ENCODE data around the gene NAA38. TPM values are rescaled to one million over a fixed set of nuclear protein-coding genes. Genes with fewer than 3 reads are reported as not detected.
A peak's percentile ranks its signal among the peaks of the same experiment; 100 is the strongest.

NAA38 gene
- total RNA-seq, 5 donors from 2014 or later (not counting 1 experiment from before 2014, with no cell fraction given), result 15.8 to 40.6 (median 33.6) TPM

DNA sequence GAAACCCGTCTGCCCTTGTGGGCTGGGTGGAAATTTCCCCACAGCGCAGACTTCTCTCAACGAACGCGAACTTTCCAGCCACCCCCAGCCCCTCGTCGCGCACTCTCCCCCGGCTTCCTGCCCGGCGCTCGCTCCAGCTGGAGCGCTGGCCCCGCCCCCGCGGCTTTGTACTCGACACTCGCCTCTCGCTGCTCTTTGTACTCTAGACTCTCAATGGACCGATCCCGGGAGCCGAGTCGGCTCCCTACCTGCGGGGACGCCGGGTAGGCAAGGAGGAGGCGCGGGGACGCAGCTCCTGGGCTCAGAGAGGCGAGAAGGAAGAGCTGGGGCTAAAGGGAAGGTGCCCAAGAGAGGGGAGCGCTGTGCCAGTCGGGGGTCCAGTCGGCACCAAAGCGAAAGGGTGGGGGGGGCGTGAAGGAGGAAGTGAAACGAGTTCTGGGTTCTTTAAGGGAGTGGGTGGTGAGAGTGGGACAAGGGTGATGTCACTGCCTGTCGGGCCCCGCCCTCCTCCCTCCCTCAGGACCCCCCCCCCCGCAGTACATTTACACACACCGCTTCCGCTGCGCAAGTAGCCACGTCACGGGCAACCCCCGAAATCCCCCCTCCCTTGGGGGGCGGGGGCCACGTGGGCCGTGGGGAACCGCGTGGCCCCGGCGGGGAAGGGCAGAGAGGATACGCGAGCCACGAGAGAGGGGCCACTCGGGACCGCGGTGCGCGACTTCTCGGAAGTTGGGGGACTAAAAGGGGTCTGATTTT, 13.6 kb downstream of the NAA38 start:
- H3K27ac ChIP-seq (ENCODE audit: low read length), result peak overlapping the region; percentile 100
- peak; percentile 60 to 97 (median 93) for DNase-seq
- Mint-ChIP-seq H3K4me1 (peaks cover 47 to 64% (median 58%) of the 10 kb centered on the region in 3 donors), H3K27me3 (no peaks in the 10 kb centered on the region), H3K36me3 (peaks cover 3% of the 10 kb centered on the region), H3K27ac (peak overlapping the region; percentile 96 to 98), H3K9me3 (no peaks in the 10 kb centered on the region), H3K4me3 (peak overlapping the region; percentile 87 to 100 (median 94))
- no peaks in the 10 kb centered on the region for H3K27me3 ChIP-seq (replicated peaks in 1 of 2; ENCODE audit: control insufficient read depth in 2 of 2, extremely low read depth in 1 of 2, insufficient read depth in 2 of 2, low read length in 1 of 2)
- 1% methylated on average over 25 of the region's 61 CpGs for WGBS (ENCODE audit: insufficient coverage)
- CTCF ChIA-PET, result interaction anchor here (0.6 to 0.7 kb wide), 2 partner anchors 9 to 20 kb away, joined by 3 read pairs; no protein-coding TSS in a partner anchor
- H3K4me3 ChIP-seq (ENCODE audit: control insufficient read depth in 1 of 2, extremely low read depth in 1 of 2, low read length in 1 of 2), result peak overlapping the region; percentile 87 to 91
- H3K36me3 ChIP-seq (ENCODE audit: control insufficient read depth in 2 of 2, extremely low read depth in 1 of 2, insufficient read depth in 1 of 2, low read length in 1 of 2), result peaks cover 3 to 36% of the 10 kb centered on the region in 2 donors
- no peaks in the 10 kb centered on the region for H3K9me3 ChIP-seq
- peak; percentile 35 to 44 (median 42) for ATAC-seq (replicated peaks in 1 of 4)
- POLR2A ChIA-PET, result interaction anchor here in 1 of 2 donors (0.8 to 1.8 kb wide), 3 partner anchors 9 to 13 kb away, joined by 3 to 7 read pairs (median 5); partner anchors contain the start of gene NAA38
- peaks cover 38 to 67% of the 10 kb centered on the region in 2 experiments for H3K4me1 ChIP-seq (ENCODE audit: control insufficient read depth in 1 of 2, extremely low read depth in 1 of 2, insufficient read depth in 2 of 2, low read length in 2 of 2)

DNA sequence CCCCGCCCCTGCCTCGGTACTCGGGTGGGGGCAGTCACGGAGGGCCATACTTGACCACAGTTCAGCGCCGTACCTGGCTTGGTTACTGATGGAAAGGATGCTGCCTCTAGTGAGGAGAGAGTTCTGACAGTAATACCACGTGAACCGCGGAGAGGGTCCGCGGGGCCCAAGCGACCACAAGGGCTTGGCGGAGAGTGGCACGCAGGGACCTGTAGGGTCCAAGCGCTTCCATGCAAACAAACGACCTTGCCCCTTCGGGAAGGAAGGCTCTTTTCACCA, 14.2 kb downstream of the NAA38 start:
- H3K4me1 Mint-ChIP-seq, result peaks cover 51 to 69% (median 62%) of the 10 kb centered on the region in 3 donors
- DNase-seq, result peak in 2 of 35 experiments; percentile 36 to 48

DNA sequence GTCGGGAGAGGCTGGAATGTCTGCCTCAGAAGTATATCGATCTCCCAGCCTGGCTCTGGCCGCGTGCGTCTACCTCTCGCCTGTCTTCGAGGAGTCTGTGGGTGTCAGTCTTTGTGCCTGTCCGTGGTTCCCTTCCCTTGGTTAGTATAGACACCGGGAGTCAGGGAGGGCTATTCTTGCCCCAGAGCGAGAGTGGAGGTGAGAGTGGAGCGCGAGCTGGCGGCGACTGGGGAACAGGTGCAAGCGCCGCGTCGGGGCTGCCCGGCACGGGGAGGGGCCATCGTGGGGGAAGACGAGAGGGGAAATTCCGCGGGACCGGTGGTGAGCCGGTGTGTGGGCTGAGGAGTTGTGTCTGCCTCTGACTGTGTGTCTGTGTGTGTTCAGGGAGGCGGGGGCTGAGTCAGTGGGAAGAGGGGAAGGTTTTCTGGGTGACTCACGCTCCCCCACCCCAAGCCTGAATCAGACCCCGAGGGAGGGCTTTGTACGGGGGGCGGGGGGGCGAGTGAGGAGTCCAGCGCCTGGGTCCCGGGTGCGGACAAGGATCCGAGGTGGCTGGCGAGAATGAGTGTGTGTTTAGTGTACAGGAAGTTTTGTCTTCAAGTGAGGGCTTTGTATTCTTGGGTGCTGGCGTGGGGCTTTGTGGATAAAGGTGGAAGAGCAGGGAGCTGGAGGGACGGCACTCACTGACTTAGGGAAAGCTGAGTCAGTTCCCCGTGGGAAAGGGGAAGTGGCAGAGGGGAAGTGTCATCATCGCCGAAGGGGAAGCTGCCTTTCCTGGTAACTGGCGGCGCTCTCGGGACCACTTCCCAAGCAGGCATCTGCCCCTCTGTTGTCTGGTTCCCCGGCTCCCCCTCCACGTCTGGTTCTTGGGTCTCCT, 14.7 kb downstream of the NAA38 start:
- peaks cover 3 to 28% of the 10 kb centered on the region in 2 donors for H3K36me3 ChIP-seq (ENCODE audit: control insufficient read depth in 2 of 2, extremely low read depth in 1 of 2, insufficient read depth in 1 of 2, low read length in 1 of 2)
- peak overlapping the region; percentile 86 to 91 for H3K4me3 ChIP-seq (ENCODE audit: control insufficient read depth in 1 of 2, extremely low read depth in 1 of 2, low read length in 1 of 2)
- H3K4me1 ChIP-seq (ENCODE audit: control insufficient read depth in 1 of 2, extremely low read depth in 1 of 2, insufficient read depth in 2 of 2, low read length in 2 of 2), result peaks cover 43 to 74% of the 10 kb centered on the region in 2 experiments
- H3K27ac ChIP-seq (ENCODE audit: low read length), result peak overlapping the region; percentile 100
- CTCF ChIA-PET, result interaction anchor here (0.6 to 0.7 kb wide), 2 partner anchors 8 to 19 kb away, joined by 3 read pairs; no protein-coding TSS in a partner anchor
- ATAC-seq (replicated peaks in 1 of 4), result peak; percentile 25 to 55 (median 32)
- peaks cover 3% of the 10 kb centered on the region for H3K36me3 Mint-ChIP-seq
- peaks cover 55 to 72% (median 65%) of the 10 kb centered on the region in 3 donors for H3K4me1 Mint-ChIP-seq
- no peaks in the 10 kb centered on the region for H3K27me3 ChIP-seq (replicated peaks in 1 of 2; ENCODE audit: control insufficient read depth in 2 of 2, extremely low read depth in 1 of 2, insufficient read depth in 2 of 2, low read length in 1 of 2)
- POLR2A ChIA-PET, result interaction anchor here in 1 of 2 donors (1.4 to 1.8 kb wide), 2 partner anchors 8 to 10 kb away, joined by 5 to 7 read pairs; no protein-coding TSS in a partner anchor
- H3K9me3 ChIP-seq, result no peaks in the 10 kb centered on the region
- no peaks in the 10 kb centered on the region for H3K9me3 Mint-ChIP-seq
- H3K27ac Mint-ChIP-seq, result peak overlapping the region; percentile 96 to 98
- H3K4me3 Mint-ChIP-seq, result peak overlapping the region; percentile 87 to 100 (median 94)
- H3K27me3 Mint-ChIP-seq, result no peaks in the 10 kb centered on the region
- peak; percentile 52 to 98 (median 95) for DNase-seq
- 0% methylated on average over 27 of the region's 47 CpGs for WGBS (ENCODE audit: insufficient coverage)

More for the DNA sequence above, 14.2 kb downstream of the NAA38 start:
- POLR2A ChIA-PET, result interaction anchor here in 1 of 2 donors (0.8 to 1.8 kb wide), 3 partner anchors 8 to 14 kb away, joined by 3 to 7 read pairs (median 5); partner anchors contain the start of gene NAA38
- H3K27me3 Mint-ChIP-seq, result no peaks in the 10 kb centered on the region
- no peaks in the 10 kb centered on the region for H3K9me3 ChIP-seq
- peak overlapping the region; percentile 86 to 91 for H3K4me3 ChIP-seq (ENCODE audit: control insufficient read depth in 1 of 2, extremely low read depth in 1 of 2, low read length in 1 of 2)
- peak overlapping the region; percentile 87 to 100 (median 94) for H3K4me3 Mint-ChIP-seq
- peak overlapping the region; percentile 96 to 98 for H3K27ac Mint-ChIP-seq
- no peaks in the 10 kb centered on the region for H3K9me3 Mint-ChIP-seq
- WGBS (ENCODE audit: insufficient coverage), result 0% methylated on average over 7 of the region's 17 CpGs
- CTCF ChIA-PET, result interaction anchor here (0.6 to 0.7 kb wide), 2 partner anchors 8 to 20 kb away, joined by 3 read pairs; no protein-coding TSS in a partner anchor
- peaks cover 3% of the 10 kb centered on the region for H3K36me3 Mint-ChIP-seq
- H3K4me1 ChIP-seq (ENCODE audit: control insufficient read depth in 1 of 2, extremely low read depth in 1 of 2, insufficient read depth in 2 of 2, low read length in 2 of 2), result peaks cover 41 to 72% of the 10 kb centered on the region in 2 experiments
- peaks cover 3 to 33% of the 10 kb centered on the region in 2 donors for H3K36me3 ChIP-seq (ENCODE audit: control insufficient read depth in 2 of 2, extremely low read depth in 1 of 2, insufficient read depth in 1 of 2, low read length in 1 of 2)
- no peak for ATAC-seq (replicated peaks in 1 of 4)
- no peaks in the 10 kb centered on the region for H3K27me3 ChIP-seq (replicated peaks in 1 of 2; ENCODE audit: control insufficient read depth in 2 of 2, extremely low read depth in 1 of 2, insufficient read depth in 2 of 2, low read length in 1 of 2)
- peak overlapping the region; percentile 100 for H3K27ac ChIP-seq (ENCODE audit: low read length)

DNA sequence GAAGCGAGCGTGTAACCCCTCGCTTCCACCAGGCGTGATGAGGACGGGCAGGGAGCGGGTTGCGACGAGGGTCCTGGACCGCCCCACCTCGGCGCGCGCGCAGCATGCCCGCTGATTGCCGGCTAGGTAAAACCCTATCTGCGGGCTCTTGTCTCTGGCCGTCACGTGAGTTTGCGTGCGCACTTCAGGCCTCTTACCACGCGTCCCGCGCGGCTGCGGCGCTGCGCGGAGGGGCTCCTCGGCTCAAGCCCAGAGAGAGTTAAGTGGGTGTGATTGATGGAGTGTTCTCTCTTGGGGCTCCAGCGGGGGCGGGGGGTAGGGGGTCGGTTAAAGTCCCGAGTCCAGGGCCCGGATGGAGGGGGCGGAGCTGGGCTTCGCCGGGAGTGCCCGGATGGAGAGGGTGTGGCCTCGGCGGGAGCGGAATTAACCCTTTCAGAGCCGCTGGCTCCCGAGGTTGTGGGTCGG, 15.4 kb downstream of the NAA38 start:
- whole genome bisulfite sequencing (ENCODE audit: insufficient coverage), result under 1% methylated on average over 22 of the region's 46 CpGs
- POLR2A ChIA-PET, result interaction anchor here (0.5 to 1.8 kb wide), 5 partner anchors 8 to 278 kb away, joined by 3 to 5 read pairs (median 4); partner anchors contain the start of gene NAA38 (in 1 of the 2)
- Histone ChIP-seq H3K4me1 (ENCODE audit: control insufficient read depth in 1 of 2, extremely low read depth in 1 of 2, insufficient read depth in 2 of 2, low read length in 2 of 2) (peaks cover 49 to 80% of the 10 kb centered on the region in 2 experiments), H3K27me3 (replicated peaks in 1 of 2; ENCODE audit: control insufficient read depth in 2 of 2, extremely low read depth in 1 of 2, insufficient read depth in 2 of 2, low read length in 1 of 2) (no peaks in the 10 kb centered on the region), H3K9me3 (no peaks in the 10 kb centered on the region), H3K4me3 (ENCODE audit: control insufficient read depth in 1 of 2, extremely low read depth in 1 of 2, low read length in 1 of 2) (peak overlapping the region; percentile 57 to 91), H3K36me3 (ENCODE audit: control insufficient read depth in 2 of 2, extremely low read depth in 1 of 2, insufficient read depth in 1 of 2, low read length in 1 of 2) (peaks cover 3 to 25% of the 10 kb centered on the region in 2 donors), H3K27ac (ENCODE audit: low read length) (peak overlapping the region; percentile 100)
- H3K9me3 Mint-ChIP-seq, result no peaks in the 10 kb centered on the region
- H3K4me3 Mint-ChIP-seq, result peak overlapping the region; percentile 87 to 100 (median 94)
- peaks cover 3% of the 10 kb centered on the region for H3K36me3 Mint-ChIP-seq
- peaks cover 61 to 78% (median 71%) of the 10 kb centered on the region in 3 donors for H3K4me1 Mint-ChIP-seq
- CTCF ChIA-PET, result no interaction called here
- no peaks in the 10 kb centered on the region for H3K27me3 Mint-ChIP-seq
- H3K27ac Mint-ChIP-seq, result peak overlapping the region; percentile 96 to 98
- DNase-seq (peak in 34 of 35 experiments; percentile 68 to 86 (median 80)), ATAC-seq (replicated peaks in 1 of 4) (peak; percentile 19 to 35 (median 30))

DNA sequence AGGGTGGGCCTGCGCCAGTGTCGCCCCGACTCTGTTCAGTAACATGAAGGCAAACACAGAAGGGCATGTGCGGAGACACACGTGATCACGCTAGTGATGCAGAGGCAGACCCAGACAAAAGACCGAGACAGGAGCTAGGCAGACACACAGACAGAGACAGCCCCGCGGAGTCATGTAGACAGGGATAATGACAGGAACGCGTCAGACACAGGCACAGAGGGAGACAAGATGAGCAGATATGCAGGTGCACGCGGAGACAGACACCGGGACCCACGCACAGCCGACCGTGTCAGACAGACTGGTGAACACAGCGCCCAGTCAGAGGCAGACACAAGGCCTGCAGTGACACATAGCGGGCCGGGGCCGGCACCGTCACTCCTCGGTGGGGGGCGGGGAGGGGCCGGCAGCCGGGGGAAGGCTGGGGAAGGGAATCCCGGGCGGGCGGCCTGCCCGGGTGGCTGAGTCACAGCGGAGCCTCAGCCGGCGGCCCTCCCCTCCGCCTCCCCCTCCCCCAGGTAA, 15.9 kb downstream of the NAA38 start:
- H3K4me1 ChIP-seq (ENCODE audit: control insufficient read depth in 1 of 2, extremely low read depth in 1 of 2, insufficient read depth in 2 of 2, low read length in 2 of 2), result peaks cover 53 to 85% of the 10 kb centered on the region in 2 experiments
- DNase-seq, result peak; percentile 59 to 97 (median 86)
- peak overlapping the region; percentile 100 for H3K27ac ChIP-seq (ENCODE audit: low read length)
- Mint-ChIP-seq H3K27me3 (no peaks in the 10 kb centered on the region), H3K4me1 (peaks cover 65 to 78% (median 73%) of the 10 kb centered on the region in 3 donors), H3K36me3 (peaks cover 3% of the 10 kb centered on the region), H3K27ac (peak overlapping the region; percentile 94 to 98), H3K9me3 (no peaks in the 10 kb centered on the region), H3K4me3 (peak overlapping the region; percentile 87 to 100 (median 94))
- no peaks in the 10 kb centered on the region for H3K9me3 ChIP-seq
- WGBS (ENCODE audit: insufficient coverage), result 11% methylated on average over 26 of the region's 34 CpGs
- POLR2A ChIA-PET, result interaction anchor here (0.5 to 1.8 kb wide), 5 partner anchors 8 to 279 kb away, joined by 3 to 5 read pairs (median 4); partner anchors contain the start of gene NAA38 (in 1 of the 2)
- CTCF ChIA-PET, result interaction anchor here in 1 of 2 donors (0.7 kb wide), 1 partner anchor 17 kb away, joined by 3 read pairs; no protein-coding TSS in a partner anchor
- H3K36me3 ChIP-seq (ENCODE audit: control insufficient read depth in 2 of 2, extremely low read depth in 1 of 2, insufficient read depth in 1 of 2, low read length in 1 of 2), result peaks cover 3 to 22% of the 10 kb centered on the region in 2 donors
- H3K27me3 ChIP-seq (replicated peaks in 1 of 2; ENCODE audit: control insufficient read depth in 2 of 2, extremely low read depth in 1 of 2, insufficient read depth in 2 of 2, low read length in 1 of 2), result no peaks in the 10 kb centered on the region
- H3K4me3 ChIP-seq (ENCODE audit: control insufficient read depth in 1 of 2, extremely low read depth in 1 of 2, low read length in 1 of 2), result peak overlapping the region; percentile 57 to 91
- peak; percentile 54 to 61 (median 55) for ATAC-seq (replicated peaks in 1 of 4)

Data from T-cell (primary cell).